Astrocyte of the spinal cord (primary cell): ENCODE data around the gene BBC3.
"Not testable (repeated sequence)": the region's sequence is repeated elsewhere in the genome, so short reads cannot be mapped to it uniquely, and the experiment has no call there.

ENCODE experiments used
- DNase-seq: peaks from one replicate; pipeline ENCODE4 v3.0.0; 2011; ENCODE audit warnings: low read depth, low spot score
- H3K4me3 ChIP-seq: 2 replicates; pipeline ENCODE4 v1.5.1; 2011; ENCODE audit warnings: low read depth, mild to moderate bottlenecking, low read length, moderate library complexity
- CTCF ChIP-seq: IDR thresholded peaks from 2 replicates; pipeline ENCODE4 v1.5.1; 2012; ENCODE audit warnings: low read depth, mild to moderate bottlenecking, low read length, inconsistent platforms
- in situ Hi-C: cut with HindIII; loops from 2 replicates; pipeline ENCODE4 v1.10.0; 2017; ENCODE audit warnings: low sequenced_read_pairs

Gene BBC3

GRCh38 chr19:47230921-47231214 lies at the start of gene BBC3:
TSS of gene BBC3 (minus strand) at chr19:47231199. CDS start at chr19:47228431, 2,768 bp downstream.
- no peak for DNase-seq

GRCh38 chr19:47280183-47280797 lies 49.3 kb upstream of the BBC3 start:
- no peak overlapping the region for H3K4me3 ChIP-seq
- DNase-seq = no peak
- in situ Hi-C loops = no loop called here
- peak; percentile 51 for TF ChIP-seq CTCF

More at GRCh38 chr19:47230921-47231214, at the start of gene BBC3:
- in situ Hi-C loops = no loop called here
- TF ChIP-seq CTCF = no peak
- peak within 1 kb of the TSS; percentile 98 for H3K4me3 ChIP-seq

GRCh38 chr19:47276513-47276912 lies 45.5 kb upstream of the BBC3 start:
- DNase-seq, H3K4me3 ChIP-seq, in situ Hi-C loops: not testable (repeated sequence)

- in situ Hi-C loops = no loop called here
- TF ChIP-seq CTCF = no peak
- H3K4me3 ChIP-seq = peak overlapping the region; percentile 21
- peak; percentile 56 for DNase-seq
Measured at GRCh38 chr19:47275791-47276461, 44.9 kb upstream of the BBC3 start.

GRCh38 chr19:47274891-47275761 lies 44.1 kb upstream of the BBC3 start:
- in situ Hi-C loops = no loop called here
- H3K4me3 ChIP-seq = peak overlapping the region; percentile 26
- DNase-seq = peak; percentile 34
- no peak for TF ChIP-seq CTCF

GRCh38 chr19:47274071-47274890 lies 43.3 kb upstream of the BBC3 start, which contains the start of gene INAFM1:
TSS of gene INAFM1 (plus strand) at chr19:47274885. CDS start at chr19:47274920, 35 bp downstream.
- in situ Hi-C loops = no loop called here
- no peak for TF ChIP-seq CTCF
- H3K4me3 ChIP-seq = peak within 1 kb of the TSS; percentile 62
- peak; percentile 95 for DNase-seq
